Body of pancreas (tissue), 4 donors: ENCODE results near the gene DLG2. TPM values are rescaled to one million over a fixed set of nuclear protein-coding genes. Genes with fewer than 3 reads are reported as not detected.

Experiments
- ATAC-seq: fragments of 150-250 bp; one replicate; pipeline ENCODE4 v1.9.1; 2016
- DNase-seq, 4 donors: peaks; one replicate each; pipeline ENCODE4 v3.0.0-alpha.2; 2019
- H3K27ac ChIP-seq, 4 donors: fragments of 200-600 bp; sonication (generic); 1 replicate in 3 of 4; 2 replicates in 1 of 4; pipeline versions ENCODE4 v1.5.1 to v1.6.1; 2016 to 2019; ENCODE audit warnings: mild to moderate bottlenecking in 1 of 4, mixed read lengths in 1 of 4, moderate library complexity in 1 of 4
- H3K27me3 ChIP-seq, 2 donors: fragments of 200-600 bp; sonication (generic); one replicate each; pipeline ENCODE4 v1.6.0; 2016; ENCODE audit warnings: mild to moderate bottlenecking in 1 of 2
- H3K36me3 ChIP-seq, 2 donors: fragments of 200-600 bp; sonication (generic); replicated peaks in 1 of 2; 2 replicates each; pipeline ENCODE4 v1.5.1; 2016; ENCODE audit warnings: low read depth in 2 of 2; ENCODE audit not compliant: insufficient read depth in 1 of 2
- H3K4me1 ChIP-seq: fragments of 200-600 bp; sonication (generic); one replicate; pipeline ENCODE4 v1.6.0; 2016
- H3K4me3 ChIP-seq, 2 donors: fragments of 200-600 bp; sonication (generic); 1 replicate in 1 of 2; 2 replicates in 1 of 2; pipeline ENCODE4 v1.5.1; 2016 to 2019
- H3K9me3 ChIP-seq, 3 donors: fragments of 200-600 bp; sonication (generic); 1 replicate in 2 of 3; 2 replicates in 1 of 3; pipeline ENCODE4 v1.5.1; 2016
- POLR2A ChIP-seq, 3 donors: fragments of 450-650 bp; IDR thresholded peaks; one replicate each; pipeline ENCODE4 v1.6.1; 2016; ENCODE audit warnings: antibody characterized with exemption in 3 of 3, mild to moderate bottlenecking in 2 of 3
- WGBS, 2 donors: methylation state at CpG; one replicate each; pipeline ENCODE4 v1.1.5; 2017; 5-methylcytosine and 5-hydroxymethylcytosine counted together
- intact Hi-C: fragments of 100-400 bp; cut with DNase I; formaldehyde crosslinking; loops from one replicate; pipeline ENCODE4 v1.15.1; 2023
- total RNA-seq, 2 donors: library from RNA; depleted of rRNA; stranded (reverse); fragments of >200 nt; gene quantifications; one replicate each; pipeline ENCODE4 v1.1.0, GENCODE V29; 2016
- TF ChIP-seq, protein P1 (sequence below), 7 experiments: fragments of 450-650 bp in 4 of 7; fragments of 200-600 bp in 3 of 7; sonication (generic) in 3 of 7; IDR thresholded peaks; one replicate each; pipeline ENCODE4 v1.5.1; 2016 to 2019; ENCODE audit warnings: antibody characterized with exemption in 7 of 7

The DLG2 gene
- total RNA-seq, 2 donors from 2014 or later, result 6.0 to 13.2 TPM

DNA sequence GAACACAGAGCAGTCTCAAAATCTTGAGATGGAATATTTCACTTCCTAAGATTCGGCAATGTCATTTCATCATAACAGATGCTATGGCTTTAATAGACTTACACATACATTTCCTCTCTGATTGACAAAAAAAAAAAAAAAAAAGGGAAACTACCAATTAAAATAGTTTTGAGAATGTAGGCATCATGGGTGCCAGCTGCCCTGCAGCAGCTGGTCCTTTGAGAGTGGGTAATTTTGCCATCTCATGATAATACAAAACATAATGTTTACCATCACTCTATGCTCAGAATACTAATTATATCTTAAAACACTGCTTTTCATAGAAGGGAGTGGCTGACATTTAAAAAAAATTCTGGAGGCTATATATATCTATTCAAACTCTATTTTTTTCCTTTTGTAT is 1565.4 kb downstream of the DLG2 start:
- TF ChIP-seq POLR2A (IDR thresholded peaks at IDR 0.05), result no peak
- TF ChIP-seq, protein P1, sequence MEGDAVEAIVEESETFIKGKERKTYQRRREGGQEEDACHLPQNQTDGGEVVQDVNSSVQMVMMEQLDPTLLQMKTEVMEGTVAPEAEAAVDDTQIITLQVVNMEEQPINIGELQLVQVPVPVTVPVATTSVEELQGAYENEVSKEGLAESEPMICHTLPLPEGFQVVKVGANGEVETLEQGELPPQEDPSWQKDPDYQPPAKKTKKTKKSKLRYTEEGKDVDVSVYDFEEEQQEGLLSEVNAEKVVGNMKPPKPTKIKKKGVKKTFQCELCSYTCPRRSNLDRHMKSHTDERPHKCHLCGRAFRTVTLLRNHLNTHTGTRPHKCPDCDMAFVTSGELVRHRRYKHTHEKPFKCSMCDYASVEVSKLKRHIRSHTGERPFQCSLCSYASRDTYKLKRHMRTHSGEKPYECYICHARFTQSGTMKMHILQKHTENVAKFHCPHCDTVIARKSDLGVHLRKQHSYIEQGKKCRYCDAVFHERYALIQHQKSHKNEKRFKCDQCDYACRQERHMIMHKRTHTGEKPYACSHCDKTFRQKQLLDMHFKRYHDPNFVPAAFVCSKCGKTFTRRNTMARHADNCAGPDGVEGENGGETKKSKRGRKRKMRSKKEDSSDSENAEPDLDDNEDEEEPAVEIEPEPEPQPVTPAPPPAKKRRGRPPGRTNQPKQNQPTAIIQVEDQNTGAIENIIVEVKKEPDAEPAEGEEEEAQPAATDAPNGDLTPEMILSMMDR (IDR thresholded peaks at IDR 0.05), result no peak
- Histone ChIP-seq H3K9me3 (no peaks in the 10 kb centered on the region), H3K4me1 (no peaks in the 10 kb centered on the region), H3K27ac (no peak overlapping the region), H3K4me3 (no peak overlapping the region), H3K36me3 (no peaks in the 10 kb centered on the region), H3K27me3 (no peaks in the 10 kb centered on the region)
- no peak for DNase-seq
- ATAC-seq, result no peak
- intact Hi-C loops, result no loop called here
- WGBS, 2 donors, result 87 to 90% methylated on average over 1 of the region's 1 CpG

DNA sequence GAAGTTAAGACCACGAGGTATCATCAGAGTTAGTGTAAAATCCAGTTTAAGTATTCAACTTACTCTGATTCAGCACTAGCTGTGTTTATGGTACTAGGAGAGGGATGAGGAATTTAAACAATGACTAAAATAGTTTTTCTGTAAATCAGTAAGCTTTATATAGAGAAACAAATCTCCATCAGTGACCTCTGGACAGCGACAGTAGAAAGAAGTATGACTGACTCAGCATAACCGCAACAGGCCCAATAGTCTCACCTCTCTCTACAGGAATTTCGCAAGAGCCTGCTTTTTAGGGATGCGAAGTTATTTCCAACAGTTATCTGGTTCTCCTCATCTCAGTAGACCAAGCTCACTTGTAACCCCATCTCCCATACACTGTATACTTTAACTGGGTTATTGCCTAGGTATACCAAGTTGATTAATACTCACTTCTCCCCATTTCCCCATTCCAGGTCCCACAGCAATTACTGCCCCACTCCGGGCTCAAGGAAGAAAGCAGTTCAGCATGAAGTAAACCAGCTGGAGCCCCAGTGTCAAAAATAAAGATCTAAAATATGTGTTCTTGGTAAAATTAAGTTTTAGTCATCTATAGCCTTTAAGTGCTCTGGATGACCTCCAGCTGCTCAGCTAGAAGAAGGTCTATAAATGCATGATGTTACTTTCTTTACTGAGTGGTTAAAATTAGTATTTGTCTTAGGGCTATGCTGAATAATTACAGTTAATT is 1570.3 kb downstream of the DLG2 start:
- Histone ChIP-seq H3K36me3 (no peaks in the 10 kb centered on the region), H3K4me3 (no peak overlapping the region), H3K9me3 (no peaks in the 10 kb centered on the region), H3K27ac (no peak overlapping the region), H3K4me1 (no peaks in the 10 kb centered on the region), H3K27me3 (no peaks in the 10 kb centered on the region)
- WGBS, 2 donors, result 73 to 74% methylated on average over 6 of the region's 6 CpGs
- ATAC-seq (no peak), DNase-seq (no peak)
- TF ChIP-seq POLR2A (IDR thresholded peaks at IDR 0.05), result no peak
- TF ChIP-seq, protein P1 (IDR thresholded peaks at IDR 0.05), result no peak
- intact Hi-C loops, result no loop called here

DNA sequence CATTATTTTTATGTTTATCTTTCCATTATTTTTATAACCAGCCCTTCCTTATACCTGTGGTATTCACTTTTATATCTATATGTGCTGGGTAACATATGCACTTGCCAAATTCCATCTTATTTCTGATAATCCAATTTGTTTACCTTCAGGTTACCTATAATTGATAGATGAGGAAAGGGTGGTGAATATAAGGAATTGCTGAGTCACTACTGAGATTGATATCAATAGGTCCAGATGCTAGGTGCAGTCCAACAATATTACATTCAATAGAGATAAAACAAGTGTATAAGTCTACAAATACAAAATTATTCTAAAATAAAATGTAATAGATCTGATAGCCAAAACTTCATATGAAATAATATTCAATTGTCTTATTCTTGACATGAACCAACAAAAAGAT is 1582.0 kb downstream of the DLG2 start:
- Histone ChIP-seq H3K36me3 (no peaks in the 10 kb centered on the region), H3K27ac (no peak overlapping the region), H3K9me3 (no peaks in the 10 kb centered on the region), H3K4me1 (no peaks in the 10 kb centered on the region), H3K4me3 (no peak overlapping the region), H3K27me3 (no peaks in the 10 kb centered on the region)
- ATAC-seq (no peak), DNase-seq (no peak)
- no peak for TF ChIP-seq POLR2A (IDR thresholded peaks at IDR 0.05)
- TF ChIP-seq, protein P1 (IDR thresholded peaks at IDR 0.05), result no peak
- intact Hi-C loops, result no loop called here

DNA sequence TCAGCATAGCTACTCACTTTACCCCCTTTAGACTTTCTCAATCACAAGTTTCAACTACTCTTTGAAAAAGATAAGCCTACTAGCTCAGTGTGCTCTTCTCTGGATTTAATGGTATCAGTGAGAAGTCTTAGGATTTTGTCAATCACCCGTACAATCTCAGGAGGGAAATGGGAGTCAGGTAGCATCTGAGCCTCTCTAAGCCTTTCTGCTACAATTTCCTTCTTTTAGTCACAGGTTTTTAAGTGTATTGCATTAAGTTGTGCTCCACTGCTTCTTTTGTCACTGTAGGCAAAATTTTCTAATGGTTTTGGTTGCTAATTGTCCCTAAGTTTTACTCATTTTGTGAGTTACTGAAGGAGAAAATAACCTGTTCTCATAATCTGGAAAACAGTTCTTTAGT is 1582.4 kb downstream of the DLG2 start:
- 78 to 80% methylated on average over 1 of the region's 1 CpG for WGBS, 2 donors
- no peaks in the 10 kb centered on the region for H3K27me3 ChIP-seq
- H3K36me3 ChIP-seq, result no peaks in the 10 kb centered on the region
- no peak for TF ChIP-seq POLR2A (IDR thresholded peaks at IDR 0.05)
- TF ChIP-seq, protein P1 (IDR thresholded peaks at IDR 0.05), result no peak
- no peaks in the 10 kb centered on the region for H3K4me1 ChIP-seq
- no peak overlapping the region for H3K4me3 ChIP-seq
- DNase-seq (no peak), ATAC-seq (no peak)
- no peak overlapping the region for H3K27ac ChIP-seq
- H3K9me3 ChIP-seq, result no peaks in the 10 kb centered on the region
- intact Hi-C loops, result no loop called here

DNA sequence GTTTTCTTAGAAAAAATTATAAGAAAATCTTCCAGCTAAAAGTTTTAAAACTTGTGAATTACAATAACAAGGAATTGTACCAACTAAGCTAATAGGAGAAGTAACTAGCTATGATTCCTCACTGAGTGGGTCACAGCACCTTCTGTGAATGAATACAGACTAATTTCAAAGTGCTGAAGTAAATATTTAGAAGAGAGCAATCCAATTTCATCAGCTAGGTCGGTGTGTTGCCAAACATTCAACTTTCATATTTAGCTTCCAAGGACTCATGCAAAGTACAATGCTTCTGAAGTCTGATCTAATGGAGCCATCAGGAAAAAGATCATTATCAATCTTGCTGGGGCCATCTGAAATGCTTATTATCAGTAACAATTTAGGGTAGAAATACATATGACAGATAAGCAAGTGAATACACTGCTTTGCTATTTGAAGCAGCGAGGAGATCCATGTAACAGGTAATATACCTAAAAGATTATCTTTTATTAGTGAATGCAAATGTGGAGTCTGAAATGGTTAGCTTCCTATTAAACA is 1590.4 kb downstream of the DLG2 start:
- no peak overlapping the region for H3K27ac ChIP-seq
- ATAC-seq (no peak), DNase-seq (no peak)
- WGBS, 2 donors, result 51 to 52% methylated on average over 2 of the region's 2 CpGs
- no peaks in the 10 kb centered on the region for H3K27me3 ChIP-seq
- no peaks in the 10 kb centered on the region for H3K9me3 ChIP-seq
- no peaks in the 10 kb centered on the region for H3K36me3 ChIP-seq
- TF ChIP-seq, protein P1 (IDR thresholded peaks at IDR 0.05), result no peak
- no peak for TF ChIP-seq POLR2A (IDR thresholded peaks at IDR 0.05)
- no peaks in the 10 kb centered on the region for H3K4me1 ChIP-seq
- H3K4me3 ChIP-seq, result no peak overlapping the region
- intact Hi-C loops, result no loop called here
